GM12891 (cell line): ENCODE results near the gene ZC3H18.
A peak's percentile ranks its signal among the peaks of the same experiment; 100 is the strongest.

Experiments used
- DNase-seq: peaks from one replicate; pipeline ENCODE4 v3.0.0; 2011; ENCODE audit warnings: low spot score; ENCODE audit not compliant: insufficient read length
- FAIRE-seq: peaks from 2 replicates; lab custom pipeline; 2011; peaks lifted over from hg19 to GRCh38; lab: Jason Lieb, UNC
- PAX5 ChIP-seq: IDR thresholded peaks from 2 replicates; pipeline ENCODE4 v1.6.1; 2011; ENCODE audit warnings: low read length, moderate library complexity, mild to moderate bottlenecking; ENCODE audit not compliant: insufficient read depth, severe bottlenecking
- POLR2A ChIP-seq: IDR thresholded peaks from 2 replicates; pipeline ENCODE4 v1.6.1; 2011; ENCODE audit warnings: low read depth, low read length, control low read depth
- POLR2AphosphoS5 ChIP-seq: IDR thresholded peaks from 2 replicates; pipeline ENCODE4 v1.6.1; 2011; ENCODE audit warnings: low read depth, low read length, control low read depth
- POU2F2 ChIP-seq: IDR thresholded peaks from 2 replicates; pipeline ENCODE4 v1.6.1; 2011; ENCODE audit warnings: low read depth, mild to moderate bottlenecking, control low read depth, low read length, moderate library complexity
- SPI1 ChIP-seq: IDR thresholded peaks from 2 replicates; pipeline ENCODE4 v1.6.1; 2011; ENCODE audit warnings: low read depth, low read length, control low read depth
- TAF1 ChIP-seq: IDR thresholded peaks from 2 replicates; pipeline ENCODE4 v1.6.1; 2011; ENCODE audit warnings: low read depth, low read length, control low read depth

ZC3H18 gene

GRCh38 chr16:88636488-88637265 is 66.5 kb downstream of the ZC3H18 start:
- TF ChIP-seq POLR2AphosphoS5 (no peak), POLR2A (no peak), SPI1 (no peak), TAF1 (no peak), PAX5 (no peak), POU2F2 (no peak)
- DNase-seq = no peak
- no peak for FAIRE-seq

GRCh38 chr16:88638323-88639230 is 68.4 kb downstream of the ZC3H18 start, which contains the start of gene IL17C:
IL17C (plus strand) TSS chr16:88638572; CDS start chr16:88638642, 70 bp downstream.
- no peak for DNase-seq
- no peak for FAIRE-seq
- TF ChIP-seq SPI1 (0 out of 2 replicates have a peak, but pooled peaks have one; percentile 4), PAX5 (no peak), POLR2A (no peak), TAF1 (no peak), POLR2AphosphoS5 (no peak), POU2F2 (no peak)

DNA sequence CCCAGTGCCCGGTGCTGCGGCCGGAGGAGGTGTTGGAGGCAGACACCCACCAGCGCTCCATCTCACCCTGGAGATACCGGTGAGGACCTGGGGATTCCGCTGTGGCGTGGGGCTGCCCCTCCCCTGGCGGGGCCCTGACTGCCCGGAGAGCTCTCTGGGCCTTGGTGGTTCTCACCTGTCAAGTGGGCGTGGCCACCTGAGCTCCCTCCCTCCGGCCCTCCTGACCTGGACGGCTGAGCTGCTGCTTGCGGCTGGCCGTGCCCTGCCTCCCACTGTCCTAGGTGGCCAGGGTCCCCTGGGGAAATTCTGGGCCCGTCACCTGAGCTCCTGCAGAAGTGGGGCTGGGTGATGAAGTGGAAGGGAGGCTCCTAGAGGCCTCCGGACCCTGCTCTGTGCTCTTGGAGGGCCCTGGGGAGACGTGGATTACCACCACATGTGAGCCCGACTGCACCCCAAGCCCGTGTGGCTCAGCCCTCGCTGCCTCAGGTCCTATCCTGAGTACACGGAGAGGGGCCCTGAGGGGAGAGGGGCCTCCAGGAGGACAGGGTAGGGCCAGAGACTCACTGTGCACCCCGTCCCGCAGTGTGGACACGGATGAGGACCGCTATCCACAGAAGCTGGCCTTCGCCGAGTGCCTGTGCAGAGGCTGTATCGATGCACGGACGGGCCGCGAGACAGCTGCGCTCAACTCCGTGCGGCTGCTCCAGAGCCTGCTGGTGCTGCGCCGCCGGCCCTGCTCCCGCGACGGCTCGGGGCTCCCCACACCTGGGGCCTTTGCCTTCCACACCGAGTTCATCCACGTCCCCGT is 69.2 kb downstream of the ZC3H18 start:
- DNase-seq (no peak), FAIRE-seq (peak; percentile 43)
- no peak for TF ChIP-seq POU2F2
- no peak for TF ChIP-seq POLR2A
- TF ChIP-seq POLR2AphosphoS5 = no peak
- TF ChIP-seq PAX5 = no peak
- no peak for TF ChIP-seq SPI1
- no peak for TF ChIP-seq TAF1

- TF ChIP-seq SPI1 = no peak
- TF ChIP-seq POU2F2 = no peak
- no peak for TF ChIP-seq TAF1
- no peak for TF ChIP-seq PAX5
- no peak for TF ChIP-seq POLR2AphosphoS5
- TF ChIP-seq POLR2A = no peak
- FAIRE-seq (peak; percentile 31), DNase-seq (no peak)
Measured at GRCh38 chr16:88640039-88640495, 69.9 kb downstream of the ZC3H18 start.

GRCh38 chr16:88640498-88641247 is 70.5 kb downstream of the ZC3H18 start:
- DNase-seq (no peak), FAIRE-seq (peak; percentile 13)
- no peak for TF ChIP-seq POU2F2
- TF ChIP-seq POLR2AphosphoS5 = peak; percentile 41; the same call in 1 of the 2 replicates

GRCh38 chr16:88642881-88643643 is 72.9 kb downstream of the ZC3H18 start:
- no peak for DNase-seq
- TF ChIP-seq POU2F2 (no peak), PAX5 (no peak), POLR2AphosphoS5 (no peak), SPI1 (no peak), TAF1 (no peak), POLR2A (no peak; the same call in 1 of the 2 replicates)
- FAIRE-seq = no peak

DNA sequence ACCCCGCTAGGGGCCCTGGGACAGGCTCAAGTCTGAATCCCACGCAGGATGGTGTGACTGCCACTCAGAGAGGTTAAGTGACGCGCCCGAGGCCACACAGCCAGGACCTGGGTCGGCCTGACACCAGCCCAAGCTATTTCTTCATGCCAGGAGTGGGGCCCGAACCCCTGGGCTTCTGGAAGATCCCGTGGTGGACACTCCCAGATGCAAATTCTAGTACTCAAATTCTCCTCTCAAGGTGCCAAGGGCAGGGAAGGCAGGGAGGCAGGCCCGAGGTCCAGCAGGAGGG is 73.4 kb downstream of the ZC3H18 start:
- DNase-seq (no peak), FAIRE-seq (no peak)
- TF ChIP-seq SPI1 = no peak
- TF ChIP-seq POLR2A = no peak
- TF ChIP-seq PAX5 = no peak
- TF ChIP-seq TAF1 = no peak
- no peak; the same call in 1 of the 2 replicates for TF ChIP-seq POLR2AphosphoS5
- TF ChIP-seq POU2F2 = no peak

DNA sequence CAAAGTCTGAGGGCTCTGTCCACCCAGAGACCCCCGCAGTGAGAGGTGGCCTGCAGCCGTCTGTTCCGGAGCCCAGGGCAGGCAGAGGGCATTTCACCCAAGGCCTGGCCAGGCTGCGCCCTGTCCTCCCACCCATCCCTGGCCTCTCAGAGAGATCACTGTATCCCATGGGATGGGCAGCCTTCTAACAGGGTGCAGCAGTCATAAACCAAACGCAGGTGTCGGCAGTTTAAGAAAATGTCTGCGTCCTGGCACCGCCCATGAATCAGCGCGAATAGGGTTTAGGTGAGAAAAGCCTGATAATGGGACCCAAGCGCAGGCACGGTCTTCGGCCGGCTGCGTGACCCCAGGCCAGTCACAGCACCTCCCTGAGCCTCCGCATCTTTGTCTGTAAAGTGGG is 75.3 kb downstream of the ZC3H18 start:
- DNase-seq (no peak), FAIRE-seq (no peak)
- TF ChIP-seq POLR2AphosphoS5 = no peak; the same call in 1 of the 2 replicates
- TF ChIP-seq TAF1 = no peak
- TF ChIP-seq POU2F2 = no peak
- no peak for TF ChIP-seq POLR2A
- no peak for TF ChIP-seq SPI1
- no peak for TF ChIP-seq PAX5
